AG08396 (cell line): ENCODE results near the gene RRN3.
A peak's percentile ranks its signal among the peaks of the same experiment; 100 is the strongest.
"Not testable (repeated sequence)": the region's sequence is repeated elsewhere in the genome, so short reads cannot be mapped to it uniquely, and the experiment has no call there.

Experiments
- DNase-seq: peaks from one replicate; pipeline ENCODE4 v3.0.0; 2012; ENCODE audit warnings: low spot score, mixed read lengths

RRN3 gene, protein sequence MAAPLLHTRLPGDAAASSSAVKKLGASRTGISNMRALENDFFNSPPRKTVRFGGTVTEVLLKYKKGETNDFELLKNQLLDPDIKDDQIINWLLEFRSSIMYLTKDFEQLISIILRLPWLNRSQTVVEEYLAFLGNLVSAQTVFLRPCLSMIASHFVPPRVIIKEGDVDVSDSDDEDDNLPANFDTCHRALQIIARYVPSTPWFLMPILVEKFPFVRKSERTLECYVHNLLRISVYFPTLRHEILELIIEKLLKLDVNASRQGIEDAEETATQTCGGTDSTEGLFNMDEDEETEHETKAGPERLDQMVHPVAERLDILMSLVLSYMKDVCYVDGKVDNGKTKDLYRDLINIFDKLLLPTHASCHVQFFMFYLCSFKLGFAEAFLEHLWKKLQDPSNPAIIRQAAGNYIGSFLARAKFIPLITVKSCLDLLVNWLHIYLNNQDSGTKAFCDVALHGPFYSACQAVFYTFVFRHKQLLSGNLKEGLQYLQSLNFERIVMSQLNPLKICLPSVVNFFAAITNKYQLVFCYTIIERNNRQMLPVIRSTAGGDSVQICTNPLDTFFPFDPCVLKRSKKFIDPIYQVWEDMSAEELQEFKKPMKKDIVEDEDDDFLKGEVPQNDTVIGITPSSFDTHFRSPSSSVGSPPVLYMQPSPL

DNA sequence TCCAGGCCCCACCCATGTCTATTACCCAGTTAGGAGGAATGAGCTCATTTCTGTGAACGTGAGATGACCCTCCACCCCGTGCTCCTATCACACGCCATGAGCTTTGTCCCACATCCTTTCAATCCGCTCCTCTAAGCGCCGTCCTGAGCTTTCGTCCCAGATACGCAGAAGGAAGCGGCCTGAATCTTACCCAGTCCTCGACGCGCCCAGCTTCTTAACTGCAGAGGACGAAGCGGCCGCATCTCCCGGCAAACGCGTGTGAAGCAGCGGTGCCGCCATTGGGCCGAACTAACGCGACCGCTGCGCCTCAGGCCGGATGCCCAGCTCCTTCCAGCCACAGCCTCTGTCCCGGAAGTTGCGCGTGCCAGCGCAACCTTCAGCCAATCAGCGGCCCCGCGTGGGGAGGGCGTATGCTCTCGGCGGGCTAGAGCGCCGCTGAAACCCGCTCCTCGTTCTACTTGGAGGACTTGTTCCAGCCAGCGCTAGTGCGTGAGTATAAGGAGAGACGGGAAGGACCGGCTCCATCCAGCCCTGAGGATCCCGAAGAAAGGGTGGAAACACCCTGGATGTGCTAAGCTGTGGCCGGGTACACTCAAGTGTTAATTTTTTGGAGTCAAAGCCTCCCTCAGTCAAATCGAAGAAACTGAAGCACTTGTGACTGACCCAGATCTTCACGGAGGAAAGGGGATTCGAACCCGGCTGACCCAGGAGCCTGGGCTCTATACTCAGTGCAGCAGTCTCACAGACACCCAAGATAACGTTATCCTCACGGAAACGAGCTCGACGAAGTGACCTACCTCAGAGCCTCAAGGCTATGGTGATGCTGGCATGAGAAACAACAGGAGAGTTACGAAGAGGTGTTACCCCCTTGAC, at the start of gene RRN3:
RRN3 (minus strand) TSS at position 318 of the 873 bp plus-strand sequence; CDS start at position 279, 39 bp downstream.
- DNase-seq: peak; percentile 89

DNA sequence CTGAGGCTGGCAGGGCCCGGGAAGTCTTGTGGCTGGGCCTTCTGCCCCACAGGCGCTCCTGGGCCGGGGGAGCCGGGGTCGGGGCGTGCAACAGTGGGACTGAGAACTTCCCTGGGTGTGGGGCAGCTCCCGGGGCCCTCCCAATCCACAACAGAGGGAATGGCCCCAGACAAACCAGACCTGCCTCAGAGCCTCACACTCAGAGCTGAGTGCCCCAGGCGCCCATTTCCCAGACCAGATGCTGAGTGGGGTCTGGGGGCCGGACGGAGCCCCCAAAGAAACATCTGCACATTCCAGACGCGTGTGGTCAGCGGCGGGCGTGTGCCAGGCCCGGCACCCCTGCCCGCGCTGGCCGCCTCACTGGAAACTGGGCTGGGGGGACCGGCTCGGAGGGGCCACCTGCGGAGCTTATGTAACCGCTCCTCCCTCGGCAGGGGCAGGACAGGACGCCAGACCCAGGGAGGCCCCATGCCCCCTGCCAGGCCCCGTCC, 49.6 kb upstream of the RRN3 start:
- DNase-seq: peak; percentile 5

DNA sequence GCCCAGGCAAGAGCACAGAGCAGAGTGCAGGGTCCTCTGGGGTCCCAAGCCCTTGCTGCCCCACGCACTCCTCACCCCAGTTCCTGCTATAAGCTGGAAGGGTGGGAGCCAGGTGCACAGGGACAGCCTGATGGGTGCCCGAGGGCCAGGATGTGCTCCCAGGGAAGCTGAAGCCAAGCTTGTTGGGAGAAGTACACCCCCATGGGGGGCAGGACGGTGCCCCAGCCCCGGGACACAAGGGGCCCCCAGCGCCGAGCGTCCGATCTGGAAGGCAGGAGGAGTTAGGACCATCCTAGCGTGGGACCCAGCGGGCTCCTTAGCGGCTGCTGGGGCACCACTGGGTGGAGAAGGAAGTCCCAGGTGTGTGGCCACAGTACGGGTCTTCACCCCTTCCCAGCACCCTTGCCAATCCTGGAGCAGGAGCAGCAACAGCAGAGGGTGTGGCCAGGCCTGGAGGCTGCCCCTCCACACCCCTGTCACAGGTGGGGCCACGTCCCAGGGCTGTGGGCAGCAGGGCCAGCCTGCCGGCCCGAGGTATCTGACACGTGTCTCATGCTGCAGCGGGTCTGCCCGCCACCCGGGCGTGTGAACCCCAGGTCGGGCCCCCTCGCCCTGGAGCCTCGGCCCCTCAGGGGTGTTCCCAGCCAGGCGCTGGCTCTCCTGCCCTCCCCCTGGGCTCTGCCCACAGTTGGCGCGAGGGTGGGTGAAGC, 49.0 kb upstream of the RRN3 start:
- not testable (repeated sequence) for DNase-seq

GRCh38 chr16:15142107-15142890, 48.2 kb upstream of the RRN3 start:
- not testable (repeated sequence) for DNase-seq

GRCh38 chr16:15141586-15141985, 47.5 kb upstream of the RRN3 start:
- DNase-seq: peak; percentile 1

DNA sequence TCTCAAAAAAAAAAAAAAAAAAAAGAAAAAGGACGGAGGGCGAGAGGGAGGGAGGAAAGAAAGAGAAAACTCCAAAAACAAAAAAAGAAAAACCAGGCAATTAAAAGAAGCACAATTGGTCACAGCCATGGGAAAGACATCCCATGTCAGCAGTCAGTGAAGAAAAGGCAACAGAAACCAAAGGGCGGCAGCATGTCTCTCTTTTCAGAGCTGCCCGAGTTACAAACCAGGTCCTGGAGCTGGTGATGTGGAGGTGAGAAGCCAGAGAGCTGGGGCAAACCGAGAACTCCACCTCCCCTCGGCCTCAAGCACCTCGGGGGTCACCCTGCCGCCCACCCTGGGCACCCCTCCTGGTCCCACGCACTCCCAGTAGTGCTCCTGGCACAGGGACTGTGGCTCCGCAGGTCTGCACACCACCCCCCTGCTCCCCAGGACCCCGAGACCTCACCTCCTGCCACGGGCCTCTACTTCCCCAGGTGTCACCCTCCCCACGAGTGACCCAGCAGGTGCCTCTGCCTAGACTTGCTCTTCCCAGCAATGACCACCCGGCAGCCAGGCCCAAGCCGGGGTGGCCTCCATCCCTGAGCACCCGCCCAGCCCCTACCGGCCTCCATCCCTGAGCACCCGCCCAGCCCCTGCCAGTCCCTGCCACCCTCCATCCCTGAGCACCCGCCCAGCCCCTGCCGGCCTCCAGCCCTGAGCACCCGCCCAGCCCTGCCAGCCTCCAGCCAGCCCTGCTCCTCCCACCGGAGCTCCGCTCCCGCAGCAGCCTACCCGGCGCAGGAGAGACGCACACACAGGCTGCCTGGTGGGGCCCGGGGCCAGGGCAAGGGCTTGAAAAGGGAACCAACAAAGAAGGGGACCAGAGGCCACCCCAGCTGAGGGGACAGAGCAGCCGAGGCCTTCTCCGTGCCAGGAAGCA, 46.6 kb upstream of the RRN3 start:
- peak; percentile 37 for DNase-seq

DNA sequence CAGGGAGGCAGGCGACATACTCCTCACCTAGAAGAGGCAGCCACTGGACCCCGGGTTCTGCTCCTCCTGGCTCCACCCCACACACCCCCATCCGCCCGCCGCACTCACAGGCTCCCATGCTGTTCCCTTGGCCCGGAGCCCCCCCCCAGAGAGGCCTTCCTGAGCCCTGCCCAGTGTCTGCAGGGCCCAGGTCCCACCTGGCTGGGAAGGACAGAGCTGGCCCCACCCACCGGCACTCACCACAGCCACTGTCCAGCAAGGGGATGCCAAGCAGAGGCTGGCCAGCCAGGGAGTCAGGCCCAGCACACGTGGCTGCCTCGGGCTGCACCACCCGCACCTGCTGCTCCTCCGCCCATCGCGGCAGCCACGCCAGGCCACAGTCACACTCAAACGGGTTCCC, 43.4 kb upstream of the RRN3 start:
- not testable (repeated sequence) for DNase-seq

- DNase-seq: not testable (repeated sequence)
Measured at GRCh38 chr16:15135483-15136360, 41.6 kb upstream of the RRN3 start.

DNA sequence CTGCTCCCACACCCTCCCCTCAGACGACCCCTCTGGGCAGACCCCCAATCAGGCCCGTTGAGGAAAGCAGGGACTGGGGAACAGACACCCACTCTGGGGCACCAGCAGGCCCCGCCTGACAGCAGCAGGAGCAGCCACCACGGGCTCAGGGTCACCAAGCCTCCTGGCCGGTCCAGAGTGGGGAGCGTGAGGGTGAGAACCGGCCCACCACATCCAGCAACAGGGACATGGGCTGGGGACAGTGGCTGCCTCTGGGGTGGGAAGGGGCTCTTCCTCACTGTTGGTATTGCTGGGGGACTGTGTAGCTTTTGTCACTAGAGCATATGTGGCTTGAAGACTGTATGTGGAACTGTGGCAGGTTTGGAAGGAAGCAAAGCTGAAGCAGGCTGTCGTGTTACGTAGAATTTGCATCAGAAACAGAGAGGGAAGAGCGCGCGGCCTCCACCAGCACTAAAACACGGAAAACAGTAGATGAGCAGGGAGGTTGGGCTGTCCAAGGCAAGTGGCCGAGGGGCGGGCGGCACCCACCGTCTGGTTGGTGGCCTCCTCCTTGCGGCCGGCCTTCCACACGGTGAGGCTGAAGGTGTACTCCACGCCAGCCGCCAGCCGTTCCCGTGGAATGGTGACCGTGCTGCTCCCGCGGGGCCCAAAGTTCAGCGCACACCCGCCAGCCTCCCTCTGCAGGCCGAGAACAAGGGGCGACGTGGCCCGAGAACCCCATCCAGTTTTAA, 40.8 kb upstream of the RRN3 start:
- not testable (repeated sequence) for DNase-seq

- not testable (repeated sequence) for DNase-seq
Measured at GRCh38 chr16:15133554-15133953, 39.5 kb upstream of the RRN3 start.

DNA sequence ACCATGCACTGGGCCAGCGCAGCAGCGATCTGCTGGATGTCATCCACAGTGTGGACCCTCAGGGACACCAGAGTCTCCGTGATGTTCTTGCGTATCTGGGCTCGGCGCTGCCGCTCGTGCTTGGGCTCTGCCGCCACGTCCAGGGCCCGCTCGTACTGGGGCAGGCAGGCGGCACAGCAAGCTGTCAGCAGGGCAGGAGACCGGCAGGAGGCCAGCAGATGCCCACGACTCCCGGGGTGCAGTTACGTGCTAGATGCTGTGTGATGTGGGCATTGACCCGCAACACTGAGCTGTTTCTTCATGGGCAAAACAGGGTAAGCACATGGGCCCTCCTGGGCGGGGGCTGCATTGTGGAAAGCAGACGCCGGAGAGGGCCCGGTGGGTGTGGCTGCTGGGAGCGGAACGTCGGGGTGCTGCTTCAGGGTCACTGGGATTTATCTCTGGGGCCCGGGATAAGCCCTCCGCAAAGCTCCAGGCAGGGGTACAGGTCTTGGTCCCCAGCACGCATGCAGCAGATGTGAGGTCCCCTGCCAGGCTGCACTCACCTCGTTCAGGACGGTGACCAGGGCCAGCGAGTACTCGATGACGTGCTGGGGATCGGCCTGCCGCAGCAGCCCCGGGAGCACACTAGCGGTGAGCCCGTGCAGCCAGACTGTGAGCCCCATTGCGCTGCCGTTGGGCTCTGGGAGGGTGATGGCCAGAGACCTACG, 38.8 kb upstream of the RRN3 start:
- DNase-seq: not testable (repeated sequence)

- not testable (repeated sequence) for DNase-seq
Measured at GRCh38 chr16:15130943-15131700, 37.0 kb upstream of the RRN3 start.

DNA sequence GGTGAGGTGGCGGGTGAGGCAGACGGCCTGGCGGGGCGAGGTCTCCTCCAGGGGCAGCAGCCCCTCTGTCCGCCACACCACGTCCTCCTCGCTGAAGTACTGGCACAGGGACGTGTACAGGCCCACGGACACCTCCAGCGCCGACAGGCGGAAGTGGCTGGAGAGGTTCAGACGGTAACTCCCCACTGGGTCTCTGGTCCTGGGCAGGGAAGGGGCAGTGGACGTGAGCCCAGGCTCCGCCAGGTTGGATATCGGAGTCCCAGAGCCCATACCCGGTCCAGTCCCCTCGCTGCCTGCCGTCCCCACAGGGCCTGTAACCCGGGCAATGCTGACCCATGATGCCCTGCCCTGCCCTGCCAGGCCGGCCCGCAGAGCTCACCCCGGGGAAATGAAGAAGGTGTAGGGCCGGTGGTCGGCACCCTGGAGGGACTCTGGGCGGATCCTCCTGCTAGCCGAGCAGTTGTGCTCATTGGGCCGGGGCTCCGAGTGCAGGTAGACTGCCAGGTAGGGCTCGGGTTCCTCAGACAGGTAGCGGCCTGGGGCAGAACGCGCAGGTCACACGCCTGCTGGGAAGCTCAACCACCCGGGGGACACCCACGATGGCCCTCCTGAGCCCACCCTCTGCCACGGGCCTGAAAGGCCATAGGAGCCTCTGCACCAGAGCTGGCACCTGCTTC, 36.3 kb upstream of the RRN3 start:
- not testable (repeated sequence) for DNase-seq

DNA sequence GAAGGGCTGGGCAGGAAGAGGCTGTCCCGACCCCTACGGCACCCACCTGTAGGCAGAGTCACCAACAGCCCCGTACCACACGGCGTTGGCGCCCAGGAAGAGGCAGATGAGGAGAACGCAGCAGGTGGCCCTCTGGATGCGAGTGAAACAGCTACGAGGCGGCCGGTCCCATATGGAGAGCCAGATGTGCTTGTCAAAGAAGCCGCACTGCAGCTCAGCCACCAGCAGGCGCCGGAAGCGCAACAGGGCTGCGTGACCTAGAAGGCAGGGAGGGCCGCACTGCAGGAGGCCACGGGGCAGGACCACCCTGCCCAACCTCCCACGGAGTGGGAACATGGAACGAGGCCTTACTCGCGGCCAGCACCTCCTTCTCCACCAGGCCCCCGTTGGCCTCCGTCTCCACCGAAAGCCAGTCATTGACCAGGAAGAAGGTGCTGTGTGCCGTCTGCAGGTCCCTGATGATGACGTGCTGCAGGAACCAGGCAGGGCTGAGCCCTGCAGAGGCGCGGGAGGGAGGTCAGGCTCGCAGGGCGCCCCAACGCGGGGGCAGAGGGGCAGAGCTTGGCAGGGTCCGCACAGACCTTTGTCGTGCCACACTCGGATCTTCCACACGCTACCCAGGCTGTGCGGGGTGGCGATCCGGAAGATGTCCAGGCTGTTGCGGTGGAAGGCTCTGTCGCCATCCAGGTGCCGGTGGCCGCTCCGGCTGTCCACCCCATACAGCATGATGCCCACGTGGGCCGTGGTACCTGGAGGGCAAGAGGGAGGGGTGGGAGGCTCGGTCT, 33.8 kb upstream of the RRN3 start:
- DNase-seq: not testable (repeated sequence)

DNA sequence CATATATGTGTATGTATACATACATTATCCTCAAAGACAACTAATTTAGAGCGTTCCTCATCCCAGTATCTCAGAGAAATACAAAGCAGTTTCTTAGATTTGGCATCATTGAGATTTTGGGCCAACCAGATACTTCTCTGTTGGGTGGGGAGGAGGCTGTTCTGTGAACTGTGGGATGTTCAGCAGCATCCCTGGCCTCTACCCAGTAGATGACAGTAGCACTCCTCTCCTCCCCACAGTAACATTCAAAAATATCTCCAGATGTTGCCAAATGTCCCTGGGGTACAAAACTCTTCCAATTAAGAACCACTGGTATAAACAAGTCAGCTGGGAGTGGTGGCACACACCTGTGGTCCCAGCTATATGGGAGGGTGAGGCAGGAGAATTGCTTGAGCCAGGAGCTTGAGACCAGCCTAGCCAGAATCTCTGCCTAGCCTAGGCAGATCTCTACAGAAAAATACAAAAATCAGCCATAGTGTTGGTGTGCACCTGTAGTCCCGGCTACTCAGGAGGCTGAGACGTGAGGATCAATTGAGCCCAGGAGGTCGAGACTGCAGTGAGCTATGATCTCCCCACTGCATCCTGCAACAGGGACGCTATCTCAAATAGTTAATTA, 6.4 kb upstream of the RRN3 start:
- DNase-seq: not testable (repeated sequence)
